Sigmoid colon (tissue), 7 donors: ENCODE data around the gene GFPT1. TPM values are rescaled to one million over a fixed set of nuclear protein-coding genes. Genes with fewer than 3 reads are reported as not detected.

Experiments used
- DNase-seq: peaks from one replicate; pipeline ENCODE4 v3.0.0-alpha.2; 2019
- H3K27ac ChIP-seq, 4 donors: fragments of 200-600 bp; sonication (generic); one replicate each; pipeline ENCODE4 v1.5.1; 2016 to 2019; ENCODE audit warnings: mild to moderate bottlenecking in 1 of 4
- H3K27me3 ChIP-seq, 3 donors: fragments of 200-600 bp; sonication (generic); one replicate each; pipeline ENCODE4 v1.5.1; 2019; ENCODE audit warnings: mild to moderate bottlenecking in 1 of 3
- H3K36me3 ChIP-seq, 4 donors: fragments of 200-600 bp; sonication (generic); one replicate each; pipeline ENCODE4 v1.5.1; 2016 to 2019
- H3K4me1 ChIP-seq, 4 donors: fragments of 200-600 bp; sonication (generic); one replicate each; pipeline ENCODE4 v1.5.1; 2017 to 2019
- H3K4me3 ChIP-seq, 4 donors: fragments of 200-600 bp; sonication (generic); one replicate each; pipeline ENCODE4 v1.5.1; 2017 to 2019; ENCODE audit warnings: mild to moderate bottlenecking in 2 of 4, moderate library complexity in 1 of 4
- H3K9me3 ChIP-seq, 4 donors: fragments of 200-600 bp in 3 of 4; sonication (generic) in 3 of 4; one replicate each; pipeline versions ENCODE4 v1.5.1 to v1.6.1; 2013 to 2019
- CTCF ChIP-seq, 4 experiments: fragments of 450-650 bp in 3 of 4; fragments of 200-600 bp in 1 of 4; IDR thresholded peaks; one replicate each; pipeline ENCODE4 v1.5.1; 2016 to 2019; ENCODE audit warnings: antibody characterized with exemption in 4 of 4, mild to moderate bottlenecking in 3 of 4, moderate library complexity in 2 of 4
- EP300 ChIP-seq, 4 donors: sonication (generic); formaldehyde crosslinking; IDR thresholded peaks; one replicate each; pipeline ENCODE4 v1.6.1; 2017; ENCODE audit warnings: antibody characterized with exemption in 4 of 4
- POLR2A ChIP-seq, 2 donors: fragments of 450-650 bp; IDR thresholded peaks; one replicate each; pipeline ENCODE4 v1.6.1; 2016; ENCODE audit warnings: antibody characterized with exemption in 2 of 2, mild to moderate bottlenecking in 2 of 2, moderate library complexity in 2 of 2
- POLR2AphosphoS5 ChIP-seq, 4 donors: sonication (generic); formaldehyde crosslinking; IDR thresholded peaks; one replicate each; pipeline ENCODE4 v1.6.1; 2017; ENCODE audit warnings: antibody characterized with exemption in 4 of 4
- WGBS, 2 donors: extraction: QIAGEN DNeasy Blood & Tissue Kit; methylation state at CpG; one replicate each; pipeline ENCODE4 v1.1.7; 2013; 5-methylcytosine and 5-hydroxymethylcytosine counted together
- intact Hi-C: fragments of 100-400 bp; cut with DNase I; formaldehyde crosslinking; loops from one replicate; pipeline ENCODE4 v1.15.1; 2023
- polyA plus RNA-seq, 3 donors: library from polyadenylated mRNA; stranded (reverse); fragments of 200-250 nt; gene quantifications; one replicate each; pipeline ENCODE4 v1.2.3, GENCODE V29; 2013
- total RNA-seq, 4 donors: library from RNA; depleted of rRNA; stranded (reverse); fragments of >200 nt; gene quantifications; one replicate each; pipeline ENCODE4 v1.1.0, GENCODE V29; 2016
- donor health status: healthy with polysubstance abuse.
- donor health status: Bipolar disorder and iron deficiency.
- donor health status: healthy.

Gene GFPT1
- total and polyA plus RNA-seq, 7 donors: 14.5 to 45.5 (median 24.4) TPM

- H3K36me3 ChIP-seq: peaks cover 6 to 91% (median 47%) of the 10 kb centered on the region in 4 donors
- 30 to 43% methylated on average over 3 of the region's 3 CpGs for WGBS, 2 donors
- no peaks in the 10 kb centered on the region for H3K27me3 ChIP-seq
- peak overlapping the region in 2 of 4 donors; percentile 6 to 7 for H3K27ac ChIP-seq
- intact Hi-C loops: no loop called here
- TF ChIP-seq POLR2AphosphoS5 (IDR thresholded peaks at IDR 0.05) (no peak), EP300 (IDR thresholded peaks at IDR 0.05) (no peak), CTCF (IDR thresholded peaks at IDR 0.05) (no peak), POLR2A (IDR thresholded peaks at IDR 0.05) (no peak)
- no peaks in the 10 kb centered on the region for H3K9me3 ChIP-seq
- H3K4me1 ChIP-seq: peaks cover 0 to 5% (median 2%) of the 10 kb centered on the region in 4 donors
- DNase-seq: no peak
- H3K4me3 ChIP-seq: no peak overlapping the region
Measured at GRCh38 chr2:69340101-69340775, 46.8 kb downstream of the GFPT1 start.

GRCh38 chr2:69335311-69335710 lies 51.7 kb downstream of the GFPT1 start:
- intact Hi-C loops: no loop called here
- peaks cover 0 to 3% (median 1%) of the 10 kb centered on the region in 4 donors for H3K4me1 ChIP-seq
- no peaks in the 10 kb centered on the region for H3K27me3 ChIP-seq
- WGBS, 2 donors: 52 to 75% methylated on average over 2 of the region's 2 CpGs
- peaks cover 3 to 58% (median 27%) of the 10 kb centered on the region in 4 donors for H3K36me3 ChIP-seq
- no peak overlapping the region for H3K27ac ChIP-seq
- H3K4me3 ChIP-seq: no peak overlapping the region
- H3K9me3 ChIP-seq: no peaks in the 10 kb centered on the region
- no peak for TF ChIP-seq POLR2AphosphoS5 (IDR thresholded peaks at IDR 0.05)
- no peak for TF ChIP-seq CTCF (IDR thresholded peaks at IDR 0.05)
- TF ChIP-seq POLR2A (IDR thresholded peaks at IDR 0.05): no peak
- no peak for TF ChIP-seq EP300 (IDR thresholded peaks at IDR 0.05)
- DNase-seq: no peak

- TF ChIP-seq EP300 (IDR thresholded peaks at IDR 0.05) (no peak), POLR2A (IDR thresholded peaks at IDR 0.05) (no peak), CTCF (IDR thresholded peaks at IDR 0.05) (no peak), POLR2AphosphoS5 (IDR thresholded peaks at IDR 0.05) (no peak)
- intact Hi-C loops: no loop called here
- no peak overlapping the region for H3K4me3 ChIP-seq
- no peaks in the 10 kb centered on the region for H3K9me3 ChIP-seq
- H3K27me3 ChIP-seq: no peaks in the 10 kb centered on the region
- peaks cover 3 to 64% (median 26%) of the 10 kb centered on the region in 4 donors for H3K36me3 ChIP-seq
- no peak overlapping the region for H3K27ac ChIP-seq
- no peaks in the 10 kb centered on the region for H3K4me1 ChIP-seq
- DNase-seq: no peak
- whole genome bisulfite sequencing, 2 donors: 92 to 95% methylated on average over 2 of the region's 2 CpGs
Measured at GRCh38 chr2:69333352-69333751, 53.7 kb downstream of the GFPT1 start.

GRCh38 chr2:69330781-69331180 lies 56.2 kb downstream of the GFPT1 start:
- DNase-seq: no peak
- TF ChIP-seq CTCF (IDR thresholded peaks at IDR 0.05): no peak
- no peak for TF ChIP-seq POLR2A (IDR thresholded peaks at IDR 0.05)
- TF ChIP-seq EP300 (IDR thresholded peaks at IDR 0.05): no peak
- no peak for TF ChIP-seq POLR2AphosphoS5 (IDR thresholded peaks at IDR 0.05)
- Histone ChIP-seq H3K9me3 (no peaks in the 10 kb centered on the region), H3K36me3 (peaks cover 3 to 64% (median 19%) of the 10 kb centered on the region in 4 donors), H3K27ac (no peak overlapping the region), H3K4me3 (no peak overlapping the region), H3K4me1 (no peaks in the 10 kb centered on the region), H3K27me3 (no peaks in the 10 kb centered on the region)
- intact Hi-C loops: no loop called here
- 74 to 81% methylated on average over 2 of the region's 2 CpGs for WGBS, 2 donors
